ENCODE measurements around the gene MMP24OS. TPM values are rescaled to one million over a fixed set of nuclear protein-coding genes. Genes with fewer than 3 reads are reported as not detected.

MMP24OS gene
- total RNA-seq, 6 donors from 2014 or later, result 27.8 to 145 (median 42.6) TPM

GRCh38 chr20:35303382-35303734 lies 25.4 kb upstream of the MMP24OS start:
- Histone ChIP-seq H3K36me3 (peaks cover 0 to 6% (median 5%) of the 10 kb centered on the region in 4 donors), H3K27ac (no peak overlapping the region), H3K27me3 (no peaks in the 10 kb centered on the region), H3K4me1 (peaks cover 12 to 22% (median 17%) of the 10 kb centered on the region in 4 donors), H3K4me3 (no peak overlapping the region), H3K9me3 (no peaks in the 10 kb centered on the region)
- 78 to 97% methylated on average over 9 to 11 of the region's 11 CpGs for WGBS, 2 donors
- TF ChIP-seq CTCF (IDR thresholded peaks at IDR 0.05), result no peak
- TF ChIP-seq POLR2AphosphoS5 (IDR thresholded peaks at IDR 0.05), result no peak
- no peak for TF ChIP-seq POLR2A (IDR thresholded peaks at IDR 0.05)
- no peak for TF ChIP-seq EP300 (IDR thresholded peaks at IDR 0.05)
- no peak for DNase-seq
- ATAC-seq (ENCODE audit: low FRiP score in 2 of 2), result peak in 1 of 2 donors; percentile 24

- Histone ChIP-seq H3K9me3 (no peaks in the 10 kb centered on the region), H3K4me3 (no peak overlapping the region), H3K27me3 (no peaks in the 10 kb centered on the region), H3K27ac (no peak overlapping the region), H3K36me3 (peaks cover 0 to 6% (median 5%) of the 10 kb centered on the region in 4 donors), H3K4me1 (peaks cover 10 to 18% (median 13%) of the 10 kb centered on the region in 4 donors)
- WGBS, 2 donors, result 82 to 88% methylated on average over 6 of the region's 6 CpGs
- no peak for TF ChIP-seq EP300 (IDR thresholded peaks at IDR 0.05)
- no peak for TF ChIP-seq POLR2A (IDR thresholded peaks at IDR 0.05)
- ATAC-seq (ENCODE audit: low FRiP score in 2 of 2) (no peak), DNase-seq (no peak)
Measured at GRCh38 chr20:35302421-35303335, 24.8 kb upstream of the MMP24OS start.

GRCh38 chr20:35301426-35301825 lies 23.5 kb upstream of the MMP24OS start:
- 88 to 89% methylated on average over 2 of the region's 2 CpGs for WGBS, 2 donors
- Histone ChIP-seq H3K9me3 (no peaks in the 10 kb centered on the region), H3K4me1 (peaks cover 0 to 8% (median 3%) of the 10 kb centered on the region in 4 donors), H3K4me3 (no peak overlapping the region), H3K27me3 (no peaks in the 10 kb centered on the region), H3K27ac (no peak overlapping the region), H3K36me3 (peaks cover 0 to 6% (median 5%) of the 10 kb centered on the region in 4 donors)
- ATAC-seq (ENCODE audit: low FRiP score in 2 of 2) (no peak), DNase-seq (no peak)
- TF ChIP-seq POLR2A (IDR thresholded peaks at IDR 0.05) (no peak), POLR2AphosphoS5 (IDR thresholded peaks at IDR 0.05) (no peak), EP300 (IDR thresholded peaks at IDR 0.05) (no peak), CTCF (IDR thresholded peaks at IDR 0.05) (no peak)

GRCh38 chr20:35300469-35301262 lies 22.7 kb upstream of the MMP24OS start:
- ATAC-seq (ENCODE audit: low FRiP score in 2 of 2), result no peak
- WGBS, 2 donors, result 85 to 96% methylated on average over 4 of the region's 4 CpGs
- H3K4me3 ChIP-seq, result no peak overlapping the region

GRCh38 chr20:35299780-35300179 lies 21.9 kb upstream of the MMP24OS start:
- 56 to 59% methylated on average over 4 of the region's 4 CpGs for WGBS, 2 donors
- ATAC-seq (ENCODE audit: low FRiP score in 2 of 2), result no peak

More at GRCh38 chr20:35300469-35301262, 22.7 kb upstream of the MMP24OS start:
- H3K36me3 ChIP-seq, result peaks cover 0 to 6% (median 0%) of the 10 kb centered on the region in 4 donors
- no peaks in the 10 kb centered on the region for H3K27me3 ChIP-seq
- TF ChIP-seq POLR2A (IDR thresholded peaks at IDR 0.05), result no peak
- no peak for TF ChIP-seq EP300 (IDR thresholded peaks at IDR 0.05)
- TF ChIP-seq POLR2AphosphoS5 (IDR thresholded peaks at IDR 0.05), result no peak
- no peak overlapping the region for H3K27ac ChIP-seq
- DNase-seq, result no peak
- H3K4me1 ChIP-seq, result peaks cover 0 to 8% (median 3%) of the 10 kb centered on the region in 4 donors
- no peaks in the 10 kb centered on the region for H3K9me3 ChIP-seq

More at GRCh38 chr20:35299780-35300179, 21.9 kb upstream of the MMP24OS start:
- Histone ChIP-seq H3K27ac (no peak overlapping the region), H3K27me3 (no peaks in the 10 kb centered on the region), H3K4me1 (peaks cover 0 to 8% (median 2%) of the 10 kb centered on the region in 4 donors), H3K36me3 (peaks cover 0 to 6% (median 0%) of the 10 kb centered on the region in 4 donors), H3K9me3 (no peaks in the 10 kb centered on the region), H3K4me3 (no peak overlapping the region)
- TF ChIP-seq EP300 (IDR thresholded peaks at IDR 0.05) (no peak), POLR2A (IDR thresholded peaks at IDR 0.05) (no peak), CTCF (IDR thresholded peaks at IDR 0.05) (no peak), POLR2AphosphoS5 (IDR thresholded peaks at IDR 0.05) (no peak)
- no peak for DNase-seq
